Measurements from ENCODE around the gene CLBA1.

Gene CLBA1

GRCh38 chr14:104981699-104982541, 3.7 kb upstream of the CLBA1 start:
- no peak for DNase-seq

- no peak for DNase-seq
Observed at GRCh38 chr14:104982548-104983230, 2.9 kb upstream of the CLBA1 start.

- DNase-seq, result no peak
Observed at GRCh38 chr14:104983231-104983721, 2.3 kb upstream of the CLBA1 start.

- no peak for DNase-seq
Observed at GRCh38 chr14:104984056-104984894, 1.3 kb upstream of the CLBA1 start.

- no peak for DNase-seq
Observed at GRCh38 chr14:104986487-104987164, 1.0 kb downstream of the CLBA1 start.

GRCh38 chr14:104989236-104989950, 3.8 kb downstream of the CLBA1 start:
- no peak for DNase-seq

GRCh38 chr14:104989951-104990303, 4.3 kb downstream of the CLBA1 start:
- no peak for DNase-seq

GRCh38 chr14:104991896-104992230, 6.3 kb downstream of the CLBA1 start:
- DNase-seq, result no peak

- no peak for DNase-seq
Observed at GRCh38 chr14:104992501-104992900, 6.9 kb downstream of the CLBA1 start.

- no peak for DNase-seq
Observed at GRCh38 chr14:104993306-104993705, 7.7 kb downstream of the CLBA1 start.

GRCh38 chr14:104993808-104994591, 8.4 kb downstream of the CLBA1 start:
- no peak for DNase-seq

- no peak for DNase-seq
Observed at GRCh38 chr14:104994978-104995377, 9.4 kb downstream of the CLBA1 start.

- no peak for DNase-seq
Observed at GRCh38 chr14:104996032-104996431, 10.4 kb downstream of the CLBA1 start.

- DNase-seq, result no peak
Observed at GRCh38 chr14:104996483-104996882, 10.9 kb downstream of the CLBA1 start.

- peak; percentile 76 for DNase-seq
Observed at GRCh38 chr14:104998801-104999200, 13.2 kb downstream of the CLBA1 start.

GRCh38 chr14:104999361-104999760, 13.8 kb downstream of the CLBA1 start:
- no peak for DNase-seq

- no peak for DNase-seq
Observed at GRCh38 chr14:105005329-105005928, 19.8 kb downstream of the CLBA1 start.

- DNase-seq, result no peak
Observed at GRCh38 chr14:105005929-105006830, 20.6 kb downstream of the CLBA1 start.

- DNase-seq, result no peak
Observed at GRCh38 chr14:105006831-105007592, 21.4 kb downstream of the CLBA1 start.

Measured in NCI-H1092 treated with DMSO at 0.1 percent for 48 hours (cell line).